ENCODE results near the gene GPR37L1. TPM values are rescaled to one million over a fixed set of nuclear protein-coding genes. Genes with fewer than 3 reads are reported as not detected.
A peak's percentile ranks its signal among the peaks of the same experiment; 100 is the strongest.

Gene GPR37L1
- total and polyA plus RNA-seq, 4 donors, result under 0.01 to 0.04 (median 0.02) TPM; not detected in 1

- no peaks in the 10 kb centered on the region for H3K27me3 ChIP-seq (ENCODE audit: control insufficient read depth in 4 of 4, insufficient read depth in 4 of 4, low read length in 3 of 4)
- H3K9me3 ChIP-seq (ENCODE audit: control insufficient read depth in 4 of 4, low read length in 3 of 4), result no peaks in the 10 kb centered on the region
- H3K9ac ChIP-seq (ENCODE audit: low read depth in 1 of 2, low read length in 2 of 2), result no peak overlapping the region
- 11% methylated on average over 5 of the region's 5 CpGs for WGBS
- H3K36me3 ChIP-seq (ENCODE audit: control insufficient read depth in 4 of 4, insufficient read depth in 3 of 4, low read depth in 1 of 4, low read length in 3 of 4), result no peaks in the 10 kb centered on the region
- TF ChIP-seq NR2F2 (IDR thresholded peaks at IDR 0.05) (no peak), HNF4A (conservative IDR thresholded peaks at IDR 0.05) (peak; percentile 41 to 85), FOXA1 (IDR thresholded peaks at IDR 0.05) (no peak), EGR1 (IDR thresholded peaks at IDR 0.05; ENCODE audit: low read depth in 2 of 2) (no peak), SP1 (IDR thresholded peaks at IDR 0.05) (peak; percentile 45), REST (IDR thresholded peaks at IDR 0.05) (no peak), ZBTB33 (IDR thresholded peaks at IDR 0.05) (peak; percentile 27), CTCF (IDR thresholded peaks at IDR 0.05; ENCODE audit: low read depth, low read length, missing input control) (no peak), TAF1 (conservative IDR thresholded peaks at IDR 0.05) (no peak), RXRA (IDR thresholded peaks at IDR 0.05) (peak; percentile 24 to 94), HNF4G (IDR thresholded peaks at IDR 0.05) (no peak), FOXA2 (IDR thresholded peaks at IDR 0.05) (peak; percentile 54), RAD21 (IDR thresholded peaks at IDR 0.05) (peak; percentile 21 to 44), YY1 (IDR thresholded peaks at IDR 0.05) (peak; percentile 71), JUND (IDR thresholded peaks at IDR 0.05) (peak in 1 of 2 donors; percentile 67)
- TF ChIP-seq, protein P1, sequence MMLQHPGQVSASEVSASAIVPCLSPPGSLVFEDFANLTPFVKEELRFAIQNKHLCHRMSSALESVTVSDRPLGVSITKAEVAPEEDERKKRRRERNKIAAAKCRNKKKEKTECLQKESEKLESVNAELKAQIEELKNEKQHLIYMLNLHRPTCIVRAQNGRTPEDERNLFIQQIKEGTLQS (IDR thresholded peaks at IDR 0.05), result no peak
- TF ChIP-seq, protein P2, sequence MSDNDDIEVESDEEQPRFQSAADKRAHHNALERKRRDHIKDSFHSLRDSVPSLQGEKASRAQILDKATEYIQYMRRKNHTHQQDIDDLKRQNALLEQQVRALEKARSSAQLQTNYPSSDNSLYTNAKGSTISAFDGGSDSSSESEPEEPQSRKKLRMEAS (IDR thresholded peaks at IDR 0.05), result peak; percentile 58
- peak overlapping the region; percentile 49 to 66 for H3K27ac ChIP-seq (ENCODE audit: low read depth in 1 of 2, low read length in 2 of 2)
- peaks cover 15 to 30% (median 22%) of the 10 kb centered on the region in 4 donors for H3K4me1 ChIP-seq (ENCODE audit: control insufficient read depth in 4 of 4, insufficient read depth in 4 of 4, low read length in 3 of 4)
- no peak overlapping the region for H3K4me3 ChIP-seq (ENCODE audit: low read depth in 1 of 3, low read length in 3 of 3)
- no peak for DNase-seq (ENCODE audit: low spot score)
Observed at GRCh38 chr1:202112859-202113689, 9.6 kb upstream of the GPR37L1 start.
